ENCODE data around the gene ZNF641. TPM values are rescaled to one million over a fixed set of nuclear protein-coding genes. Genes with fewer than 3 reads are reported as not detected.
"Not testable (repeated sequence)": the region's sequence is repeated elsewhere in the genome, so short reads cannot be mapped to it uniquely, and the experiment has no call there.

Gene ZNF641
- polyA plus RNA-seq, 5 donors: 26.4 to 29.8 (median 26.8) TPM

DNA sequence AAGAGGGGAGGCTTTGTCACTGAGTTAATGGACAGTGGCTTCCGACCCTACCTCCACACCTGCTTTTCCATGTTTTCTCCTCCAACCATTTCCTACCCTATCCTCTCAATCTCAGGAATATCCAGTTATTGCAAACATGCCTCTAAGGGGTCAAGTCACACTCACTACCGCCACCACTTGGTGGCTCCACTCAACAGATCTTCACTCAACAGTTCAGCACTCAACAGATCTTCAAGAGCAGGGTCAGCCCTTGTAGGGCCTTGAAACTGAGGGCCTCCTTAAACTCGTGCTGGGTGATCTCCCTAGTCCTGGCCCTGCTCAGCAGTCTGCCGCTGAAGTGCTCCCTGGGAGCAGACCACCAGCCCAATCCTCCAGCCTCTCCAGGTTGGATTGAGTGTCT is 14.2 kb downstream of the ZNF641 start:
- DNase-seq: no peak

- DNase-seq: no peak
Observed at GRCh38 chr12:48336061-48336460, 14.7 kb downstream of the ZNF641 start.

- no peak for DNase-seq
Observed at GRCh38 chr12:48334808-48335207, 15.9 kb downstream of the ZNF641 start.

GRCh38 chr12:48333680-48334079 is 17.0 kb downstream of the ZNF641 start:
- DNase-seq: not testable (repeated sequence)

DNA sequence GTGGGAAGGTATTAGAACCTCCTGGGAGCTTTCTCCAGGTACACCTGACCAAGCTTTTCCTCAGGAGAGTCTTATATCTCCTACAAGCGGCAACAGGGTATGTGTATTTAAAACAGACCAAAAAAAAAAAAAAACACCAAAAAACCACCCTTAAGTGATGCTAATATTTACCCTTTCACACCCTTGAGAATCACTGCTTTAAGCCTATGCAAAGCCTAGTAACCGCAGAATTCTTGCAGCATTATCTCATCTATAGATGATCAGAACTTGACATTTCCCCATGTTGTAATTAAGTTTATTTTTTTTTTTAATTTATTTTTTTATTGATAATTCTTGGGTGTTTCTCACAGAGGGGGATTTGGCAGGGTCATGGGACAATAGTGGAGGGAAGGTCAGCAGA is 19.3 kb downstream of the ZNF641 start:
- DNase-seq: no peak

GRCh38 chr12:48329199-48329939 is 21.4 kb downstream of the ZNF641 start:
- no peak for DNase-seq

DNA sequence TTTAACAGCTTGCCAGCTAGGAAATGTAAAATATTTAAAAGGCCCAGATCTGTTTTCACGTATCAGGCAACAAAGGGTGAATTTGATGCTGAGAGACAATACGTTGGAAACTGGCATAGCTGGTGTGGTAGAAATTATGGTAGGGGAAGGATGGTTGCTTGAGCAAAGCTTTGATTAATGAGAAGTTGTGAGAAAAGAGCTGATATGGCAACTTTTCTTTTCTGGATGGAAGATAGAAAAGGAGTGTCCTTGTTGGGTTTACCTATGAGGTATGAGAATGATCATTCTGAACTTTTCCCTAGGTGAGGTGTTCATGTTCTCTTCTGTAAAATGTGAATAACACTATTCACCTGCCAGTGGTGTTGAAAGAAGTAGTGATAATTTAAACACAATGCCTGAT is 34.2 kb downstream of the ZNF641 start:
- DNase-seq: no peak

DNA sequence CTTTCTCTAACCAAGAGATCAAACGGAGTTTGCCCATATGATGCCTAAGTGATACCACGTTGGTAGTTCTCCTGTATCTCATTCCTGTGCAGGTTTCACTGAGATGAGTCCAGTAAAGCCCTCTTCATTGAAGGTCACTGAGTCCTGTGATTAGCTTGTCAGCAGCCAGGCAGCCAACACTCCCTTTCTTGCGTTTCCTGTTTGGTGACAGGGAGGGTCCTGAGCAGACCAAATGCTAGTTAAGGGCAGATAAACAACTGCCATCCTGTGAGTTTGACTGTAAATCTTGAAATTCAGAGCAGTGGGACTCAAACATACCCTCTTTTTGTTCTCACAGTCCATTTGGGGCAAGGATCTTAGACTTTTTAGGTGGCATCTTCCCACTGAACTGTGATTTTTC is 39.4 kb downstream of the ZNF641 start:
- no peak for DNase-seq

DNA sequence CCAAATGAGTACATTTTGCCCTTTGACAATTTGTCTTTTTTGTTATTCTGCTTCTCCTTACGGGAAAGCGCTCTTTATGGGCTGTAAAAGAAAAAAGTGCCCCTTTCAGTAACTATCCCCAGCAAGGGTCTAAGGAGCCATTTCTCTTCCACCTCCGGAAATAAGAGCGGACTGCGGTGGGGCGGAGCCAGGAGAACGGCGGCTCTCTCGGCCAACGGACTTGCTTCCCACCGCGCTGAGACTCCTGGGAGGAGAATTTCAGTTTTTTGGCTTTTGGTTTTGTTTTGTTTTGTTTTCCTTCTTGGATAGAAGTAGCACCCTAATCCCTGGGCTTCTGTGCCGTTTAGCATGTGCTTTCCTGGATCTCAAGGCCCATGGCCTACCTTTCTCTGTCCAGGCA is 43.5 kb downstream of the ZNF641 start:
- no peak for DNase-seq

- DNase-seq: no peak
Observed at GRCh38 chr12:48305190-48305589, 45.5 kb downstream of the ZNF641 start.

GRCh38 chr12:48302161-48302911 is 48.4 kb downstream of the ZNF641 start:
- DNase-seq: no peak

- no peak for DNase-seq
Observed at GRCh38 chr12:48300774-48301173, 49.9 kb downstream of the ZNF641 start.

DNA sequence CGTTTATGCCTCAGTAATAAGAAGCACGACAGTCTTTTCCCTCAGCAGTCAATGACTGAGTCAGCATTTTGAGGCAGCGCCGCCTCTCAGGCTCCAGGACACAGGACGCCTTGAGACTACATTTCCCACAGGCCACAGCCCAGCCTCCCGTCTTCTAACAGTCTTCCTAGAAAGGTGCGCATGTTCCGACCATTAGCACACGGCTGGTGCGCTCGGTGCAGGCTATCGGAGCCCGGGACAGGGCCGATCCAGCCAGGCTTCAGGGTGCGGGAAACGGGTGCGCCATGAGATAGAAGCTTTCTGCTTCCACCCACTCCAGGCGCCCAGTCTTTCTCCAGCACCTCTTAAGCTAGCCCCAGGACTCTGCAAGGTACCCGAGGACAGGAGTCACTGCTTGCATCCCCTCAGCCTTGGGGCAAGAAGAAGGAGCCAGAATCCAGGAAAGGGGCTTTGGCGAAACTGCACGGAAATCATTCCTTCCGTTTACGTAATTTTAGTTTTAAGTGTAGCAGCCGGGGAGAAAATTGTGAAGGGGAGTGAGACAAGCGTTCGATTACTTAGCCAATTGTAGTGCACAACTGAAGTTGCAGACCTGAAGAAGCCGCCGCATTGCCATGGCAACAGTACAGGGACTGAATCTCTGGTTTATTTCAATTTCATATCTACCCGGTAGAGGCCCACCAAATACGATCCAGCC is 54.0 kb downstream of the ZNF641 start:
- peak; percentile 55 to 57 for DNase-seq

DNA sequence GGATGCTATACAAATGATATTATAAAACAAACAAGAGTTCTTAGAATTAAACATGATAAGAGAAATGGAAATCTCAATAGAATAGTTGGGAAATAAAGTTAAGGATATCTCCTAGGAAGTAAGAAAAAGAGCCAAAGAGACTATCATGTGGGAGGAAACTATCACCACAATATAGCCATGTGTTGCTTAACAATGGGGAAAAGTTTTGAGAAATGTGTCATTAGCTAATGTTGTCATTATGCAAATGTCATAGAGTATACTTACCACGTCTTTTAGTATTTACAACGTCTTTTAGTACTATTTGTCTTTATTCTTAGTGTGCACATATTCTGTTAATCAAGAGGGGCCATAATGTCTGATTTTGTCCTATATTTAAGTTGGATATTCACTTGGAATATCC is 58.7 kb downstream of the ZNF641 start:
- DNase-seq: no peak

GRCh38 chr12:48291511-48291910 is 59.2 kb downstream of the ZNF641 start:
- DNase-seq: no peak

DNA sequence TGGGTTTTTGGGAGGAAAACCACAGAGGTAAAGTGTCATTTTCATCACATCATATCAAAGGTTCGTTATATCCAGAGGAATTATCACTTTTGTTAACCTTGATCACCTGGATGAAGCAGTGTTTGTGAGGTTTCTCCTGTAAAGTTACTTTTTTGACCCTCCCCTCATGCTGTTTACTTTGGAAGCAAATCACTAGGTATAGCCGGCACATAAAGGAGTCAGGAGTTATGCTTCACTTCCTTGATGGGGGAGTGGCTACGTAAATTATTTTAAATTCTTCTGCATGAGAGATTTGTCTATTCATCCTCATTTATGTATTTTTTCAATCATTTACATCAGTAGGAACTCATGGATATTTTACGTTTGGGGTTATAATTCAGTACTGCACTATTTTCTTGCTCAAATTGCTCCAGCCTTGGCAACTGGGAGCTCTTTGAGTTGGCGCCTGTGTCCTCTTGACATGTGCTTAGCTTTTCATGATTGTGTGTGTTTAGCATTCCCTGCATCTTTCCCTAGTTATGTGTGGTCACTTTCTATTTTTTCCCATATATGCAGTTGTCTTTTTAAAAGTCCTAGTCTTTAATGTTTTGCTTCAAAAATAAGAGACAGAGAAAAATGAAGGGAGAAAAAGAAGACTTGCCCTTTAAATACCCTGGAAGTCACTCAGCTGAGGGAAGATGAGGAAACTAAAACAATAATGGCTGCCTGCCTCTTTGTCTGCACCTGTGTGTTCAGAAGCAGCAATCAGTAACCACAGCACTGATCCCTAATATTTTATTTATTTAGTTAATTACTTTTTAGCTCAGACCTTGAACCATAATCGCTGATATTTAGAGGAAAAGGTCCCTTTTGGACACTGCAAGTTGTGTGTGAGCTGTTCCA is 62.1 kb downstream of the ZNF641 start:
- no peak for DNase-seq

Other genes starting within 250 kb of the ZNF641 start
- gene SENP1, start 244.8 kb downstream of the ZNF641 start, polyA plus RNA-seq (ENCODE audit: insufficient read depth in 1 of 5, insufficient read length in 5 of 5, low replicate concordance in 1 of 5): 10 to 100 TPM; 19.1 to 28.8 (median 26.5) TPM
- gene PFKM, start 231.6 kb downstream of the ZNF641 start, polyA plus RNA-seq (ENCODE audit: insufficient read depth in 1 of 5, insufficient read length in 5 of 5, low replicate concordance in 1 of 5): 10 to 100 TPM; 68.4 to 95.8 (median 81.3) TPM
- gene ASB8, start 193.4 kb downstream of the ZNF641 start, polyA plus RNA-seq (ENCODE audit: insufficient read depth in 1 of 5, insufficient read length in 5 of 5, low replicate concordance in 1 of 5): 10 to 100 TPM; 31.6 to 43.2 (median 37.5) TPM
- gene CCDC184, start 167.3 kb downstream of the ZNF641 start, polyA plus RNA-seq (ENCODE audit: insufficient read depth in 1 of 5, insufficient read length in 5 of 5, low replicate concordance in 1 of 5): under 1 TPM in 4 of 5 donors, not detected in 1; 0.06 to 0.33 (median 0.24) TPM
- 1 to 10 TPM in 2 of 5 donors, under 1 TPM in 3; 0.42 to 1.3 (median 0.86) TPM for gene OR10AD1, start 147.6 kb downstream of the ZNF641 start, polyA plus RNA-seq (ENCODE audit: insufficient read depth in 1 of 5, insufficient read length in 5 of 5, low replicate concordance in 1 of 5)
- gene ANP32D, start 121.6 kb upstream of the ZNF641 start, polyA plus RNA-seq (ENCODE audit: insufficient read depth in 1 of 5, insufficient read length in 5 of 5, low replicate concordance in 1 of 5): under 1 TPM in 4 of 5 donors, not detected in 1; 0.13 to 0.54 (median 0.21) TPM
- 1 to 10 TPM in 1 of 5 donors, under 1 TPM in 4; 0.39 to 1.3 (median 0.73) TPM for gene C12orf54, start 131.6 kb upstream of the ZNF641 start, polyA plus RNA-seq (ENCODE audit: insufficient read depth in 1 of 5, insufficient read length in 5 of 5, low replicate concordance in 1 of 5)
- not detected for gene OR8S1, start 174.7 kb upstream of the ZNF641 start, polyA plus RNA-seq (ENCODE audit: insufficient read depth in 1 of 5, insufficient read length in 5 of 5, low replicate concordance in 1 of 5)
- not detected for gene LALBA, start 219.1 kb upstream of the ZNF641 start, polyA plus RNA-seq (ENCODE audit: insufficient read depth in 1 of 5, insufficient read length in 5 of 5, low replicate concordance in 1 of 5)

Data from right lung (tissue), 5 donors.